ENCODE measurements around the gene CORO2A. TPM values are rescaled to one million over a fixed set of nuclear protein-coding genes. Genes with fewer than 3 reads are reported as not detected.

The CORO2A gene
- total and polyA plus RNA-seq, 2 of the 8 experiments (the other 6 are each of a cell fraction or from before 2014, with no cell fraction given), result 13.7 to 27.9 TPM

DNA sequence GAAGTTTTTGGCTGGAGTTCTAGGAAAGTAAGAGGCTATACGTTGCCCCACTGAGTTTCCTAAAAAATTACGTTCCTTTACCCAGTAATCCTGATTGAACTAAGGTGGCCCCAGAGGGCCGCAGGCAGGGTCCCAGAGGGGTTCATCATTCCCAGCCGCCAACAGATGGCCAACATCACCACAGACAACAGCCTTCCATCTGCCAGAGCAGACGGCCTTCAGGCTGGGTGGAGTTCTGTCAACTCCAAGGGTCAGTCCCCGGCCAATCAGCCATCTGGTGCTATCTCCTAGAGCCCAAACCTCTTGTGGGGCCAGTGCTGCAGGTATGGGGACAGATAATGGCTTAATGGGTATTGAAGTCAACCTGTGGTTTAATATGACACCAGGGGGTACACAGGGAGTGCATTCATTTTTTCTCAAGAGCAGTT lies 32.6 kb upstream of the CORO2A start (continued):
- TF ChIP-seq ZNF274 (IDR thresholded peaks at IDR 0.05; ENCODE audit: borderline replicate concordance, extremely low read depth, low read length), result no peak
